ENCODE results near the gene GABBR2. TPM values are rescaled to one million over a fixed set of nuclear protein-coding genes. Genes with fewer than 3 reads are reported as not detected.

GABBR2 gene
- total and polyA plus RNA-seq, 9 of the 15 experiments (the other 6 are each of a cell fraction or from before 2014, with no cell fraction given): 0.15 to 1.9 (median 0.32) TPM

DNA sequence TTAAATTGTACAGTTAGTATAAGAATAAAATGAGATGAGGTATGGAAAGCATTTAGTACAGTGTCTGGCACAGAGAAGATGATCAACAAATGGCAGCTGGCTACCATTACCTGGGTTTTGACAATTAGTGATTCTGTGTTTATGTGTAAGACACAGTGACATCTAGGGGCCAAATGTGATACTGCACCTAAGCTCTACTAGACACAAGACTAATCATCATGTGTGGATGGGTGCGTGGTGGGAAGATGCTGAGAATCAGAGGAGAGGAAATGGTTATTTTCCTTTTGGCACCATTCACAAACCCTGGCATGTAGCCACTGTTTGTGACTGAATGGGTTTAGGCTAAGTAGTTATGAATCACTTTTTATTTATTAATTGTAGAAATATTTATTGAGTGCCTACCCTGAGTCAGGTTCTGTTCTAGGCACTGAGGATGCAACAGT is 343.5 kb downstream of the GABBR2 start:
- POLR2A ChIA-PET: interaction anchor here (1.1 kb wide), 1 partner anchor 21 kb away, joined by 3 read pairs; no protein-coding TSS in a partner anchor
- Histone ChIP-seq H3K4me1 (replicated peaks in 1 of 2; ENCODE audit: control insufficient read depth in 2 of 2, insufficient read depth in 2 of 2, low read length in 2 of 2) (peaks cover 15 to 19% of the 10 kb centered on the region in 2 experiments), H3K27ac (ENCODE audit: extremely low read depth, low read depth, low read length) (no peak overlapping the region), H3K79me2 (ENCODE audit: control insufficient read depth, insufficient read depth, low read length) (no peaks in the 10 kb centered on the region), H3K36me3 (ENCODE audit: control insufficient read depth, insufficient read depth, low read length) (no peaks in the 10 kb centered on the region), H3K4me2 (ENCODE audit: insufficient read depth, low read length) (no peak overlapping the region), H3K9ac (ENCODE audit: insufficient read depth in 1 of 2, low read depth in 2 of 2, low read length in 2 of 2) (no peak overlapping the region), H4K20me1 (replicated peaks; ENCODE audit: control insufficient read depth, insufficient read depth, low read length) (no peaks in the 10 kb centered on the region), H2AFZ (ENCODE audit: low read depth, low read length) (no peak overlapping the region), H3K9me1 (ENCODE audit: control insufficient read depth, insufficient read depth, low read length) (no peaks in the 10 kb centered on the region), H3K4me3 (no peak overlapping the region), H3K9me3 (replicated peaks; ENCODE audit: control insufficient read depth, insufficient read depth, low read depth, low read length) (peaks cover 20% of the 10 kb centered on the region), H3K27me3 (ENCODE audit: control insufficient read depth in 2 of 2, insufficient read depth in 2 of 2, low read length in 2 of 2) (no peaks in the 10 kb centered on the region)
- ATAC-seq (no peak), DNase-seq (ENCODE audit: extremely low read depth in 1 of 4, low spot score in 3 of 4) (peak; percentile 49 to 74 (median 55)), FAIRE-seq (peak; percentile 71)
- 94% methylated on average over 1 of the region's 1 CpG for WGBS (ENCODE audit: insufficient coverage, low coverage, missing lambda C conversion rate)
- no TSS peak for BruUV-seq (replicated peaks)
- CTCF ChIA-PET (ENCODE audit: low intra/inter-chr PET ratio): interaction anchor here (0.6 kb wide), 1 partner anchor 1048 kb away, joined by 3 read pairs; no protein-coding TSS in a partner anchor
- intact Hi-C loops (cut with micrococcal nuclease): loop anchor here (2.0 to 5.0 kb wide), 2 partner anchors 48 to 158 kb away; no protein-coding TSS in a partner anchor
- in situ Hi-C loops (cut with MboI): no loop called here
- TF ChIP-seq ZNF311 (CRISPR knock-in tag; IDR thresholded peaks at IDR 0.05): no peak
- TF ChIP-seq ZNF778 (CRISPR knock-in tag; IDR thresholded peaks at IDR 0.05): no peak
- TF ChIP-seq MAFK (IDR thresholded peaks at IDR 0.05; ENCODE audit: low read length): no peak
- TF ChIP-seq LCOR (CRISPR knock-in tag; IDR thresholded peaks at IDR 0.05): no peak
- TF ChIP-seq BMI1 (IDR thresholded peaks at IDR 0.05; ENCODE audit: low read length): no peak
- TF ChIP-seq, protein P1, sequence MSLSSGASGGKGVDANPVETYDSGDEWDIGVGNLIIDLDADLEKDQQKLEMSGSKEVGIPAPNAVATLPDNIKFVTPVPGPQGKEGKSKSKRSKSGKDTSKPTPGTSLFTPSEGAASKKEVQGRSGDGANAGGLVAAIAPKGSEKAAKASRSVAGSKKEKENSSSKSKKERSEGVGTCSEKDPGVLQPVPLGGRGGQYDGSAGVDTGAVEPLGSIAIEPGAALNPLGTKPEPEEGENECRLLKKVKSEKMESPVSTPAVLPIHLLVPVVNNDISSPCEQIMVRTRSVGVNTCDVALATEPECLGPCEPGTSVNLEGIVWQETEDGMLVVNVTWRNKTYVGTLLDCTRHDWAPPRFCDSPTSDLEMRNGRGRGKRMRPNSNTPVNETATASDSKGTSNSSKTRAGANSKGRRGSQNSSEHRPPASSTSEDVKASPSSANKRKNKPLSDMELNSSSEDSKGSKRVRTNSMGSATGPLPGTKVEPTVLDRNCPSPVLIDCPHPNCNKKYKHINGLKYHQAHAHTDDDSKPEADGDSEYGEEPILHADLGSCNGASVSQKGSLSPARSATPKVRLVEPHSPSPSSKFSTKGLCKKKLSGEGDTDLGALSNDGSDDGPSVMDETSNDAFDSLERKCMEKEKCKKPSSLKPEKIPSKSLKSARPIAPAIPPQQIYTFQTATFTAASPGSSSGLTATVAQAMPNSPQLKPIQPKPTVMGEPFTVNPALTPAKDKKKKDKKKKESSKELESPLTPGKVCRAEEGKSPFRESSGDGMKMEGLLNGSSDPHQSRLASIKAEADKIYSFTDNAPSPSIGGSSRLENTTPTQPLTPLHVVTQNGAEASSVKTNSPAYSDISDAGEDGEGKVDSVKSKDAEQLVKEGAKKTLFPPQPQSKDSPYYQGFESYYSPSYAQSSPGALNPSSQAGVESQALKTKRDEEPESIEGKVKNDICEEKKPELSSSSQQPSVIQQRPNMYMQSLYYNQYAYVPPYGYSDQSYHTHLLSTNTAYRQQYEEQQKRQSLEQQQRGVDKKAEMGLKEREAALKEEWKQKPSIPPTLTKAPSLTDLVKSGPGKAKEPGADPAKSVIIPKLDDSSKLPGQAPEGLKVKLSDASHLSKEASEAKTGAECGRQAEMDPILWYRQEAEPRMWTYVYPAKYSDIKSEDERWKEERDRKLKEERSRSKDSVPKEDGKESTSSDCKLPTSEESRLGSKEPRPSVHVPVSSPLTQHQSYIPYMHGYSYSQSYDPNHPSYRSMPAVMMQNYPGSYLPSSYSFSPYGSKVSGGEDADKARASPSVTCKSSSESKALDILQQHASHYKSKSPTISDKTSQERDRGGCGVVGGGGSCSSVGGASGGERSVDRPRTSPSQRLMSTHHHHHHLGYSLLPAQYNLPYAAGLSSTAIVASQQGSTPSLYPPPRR (CRISPR knock-in tag; IDR thresholded peaks at IDR 0.05; ENCODE audit: borderline replicate concordance): no peak
- TF ChIP-seq ZNF354B (CRISPR knock-in tag; IDR thresholded peaks at IDR 0.05): no peak
- TF ChIP-seq RAD51 (IDR thresholded peaks at IDR 0.05; ENCODE audit: borderline replicate concordance, low read depth): no peak
- peak; percentile 19 to 72; a peak in 3 of 4 replicates for TF ChIP-seq RAD21 (CRISPR knock-in tag; conservative IDR thresholded peaks at IDR 0.05 in 1 of 2, IDR thresholded peaks at IDR 0.05 in 1 of 2)
- no peak for TF ChIP-seq HNRNPH1 (optimal IDR thresholded peaks at IDR 0.05; ENCODE audit: low read depth, low read length)
- TF ChIP-seq ZSCAN29 (IDR thresholded peaks at IDR 0.05): no peak
- no peak for TF ChIP-seq SIX5 (IDR thresholded peaks at IDR 0.05; ENCODE audit: borderline replicate concordance in 1 of 2, insufficient read depth in 1 of 2, low read depth in 1 of 2, low read length in 2 of 2)

Data from K562 (cell line).